K562 (cell line): ENCODE measurements around the gene CHCHD6. TPM values are rescaled to one million over a fixed set of nuclear protein-coding genes. Genes with fewer than 3 reads are reported as not detected.

Source experiments
- ATAC-seq: fragments of 200-7000 bp; cut with Tn5 transposase; 3 replicates; pipeline ENCODE4 v1.9.1; 2020; ENCODE audit warnings: moderate library complexity
- BruUV-seq: library from RNA; stranded (reverse); fragments of 400-500 nt; replicated peaks from 2 replicates; lab custom pipeline; 2021; lab: Mats Ljungman, UMichigan
- CTCF ChIA-PET: fragments of 300-600 bp; formaldehyde crosslinking; extraction: SDS; loops from one replicate; lab custom pipeline; 2021; ENCODE audit warnings: low intra/inter-chr PET ratio; lab: Yijun Ruan, JAX
- POLR2A ChIA-PET: fragments of 300-600, 350-650 bp; sonication (Branson Sonifier 250); formaldehyde crosslinking; extraction: SDS; loops from one replicate; lab custom pipeline; 2021; ENCODE audit warnings: antibody characterized with exemption, inconsistent platforms; lab: Yijun Ruan, JAX
- DNase-seq, 4 experiments: peaks; one replicate each; pipeline versions ENCODE4 v3.0.0 to v3.0.0-alpha.2; 2011 to 2018; ENCODE audit warnings: low spot score in 3 of 4, mixed read lengths in 3 of 4; ENCODE audit errors: extremely low read depth in 1 of 4
- FAIRE-seq: peaks from 2 replicates; lab custom pipeline; 2011; peaks lifted over from hg19 to GRCh38; lab: Jason Lieb, UNC
- H2AFZ ChIP-seq: 2 replicates; pipeline ENCODE4 v1.6.0; 2011; ENCODE audit warnings: low read depth, low read length, control low read depth, inconsistent platforms
- H3K27ac ChIP-seq: fragments of 200-600 bp; 3 replicates; pipeline ENCODE4 v1.8.0; 2011; ENCODE audit warnings: low read depth, mild to moderate bottlenecking, control low read depth, inconsistent platforms, low read length, moderate library complexity, mixed read lengths; ENCODE audit errors: extremely low read depth
- H3K27me3 ChIP-seq, 2 experiments: fragments of 300-600 bp in 1 of 2; 2 replicates in 1 of 2; 3 replicates in 1 of 2; pipeline versions ENCODE4 v1.6.0 to v1.8.0; 2011; ENCODE audit warnings: inconsistent platforms in 2 of 2, low read length in 2 of 2, mild to moderate bottlenecking in 1 of 2, mixed read lengths in 1 of 2, moderate library complexity in 1 of 2; ENCODE audit not compliant: control insufficient read depth in 2 of 2, insufficient read depth in 2 of 2
- H3K36me3 ChIP-seq: fragments of 300-600 bp; 3 replicates; pipeline ENCODE4 v1.8.0; 2011; ENCODE audit warnings: mild to moderate bottlenecking, low read length, inconsistent platforms; ENCODE audit not compliant: control insufficient read depth, insufficient read depth
- H3K4me1 ChIP-seq, 2 experiments: fragments of 200-600 bp in 1 of 2; replicated peaks in 1 of 2; 2 replicates in 1 of 2; 3 replicates in 1 of 2; pipeline versions ENCODE4 v1.5.1 to v1.8.0; 2011; ENCODE audit warnings: inconsistent platforms in 2 of 2, low read length in 2 of 2, mild to moderate bottlenecking in 1 of 2, mixed read lengths in 1 of 2, moderate library complexity in 1 of 2; ENCODE audit not compliant: control insufficient read depth in 2 of 2, insufficient read depth in 2 of 2
- H3K4me2 ChIP-seq: 2 replicates; pipeline ENCODE4 v1.6.1; 2011; ENCODE audit warnings: low read length, control low read depth, inconsistent platforms, mixed read lengths; ENCODE audit not compliant: insufficient read depth
- H3K4me3 ChIP-seq: fragments of 200-600 bp; sonication (generic), shearing (Covaris generic); 2 replicates; pipeline ENCODE4 v1.5.1; 2016; ENCODE audit warnings: control low read depth, inconsistent platforms
- H3K79me2 ChIP-seq: fragments of 200-600 bp; 3 replicates; pipeline ENCODE4 v1.8.0; 2011; ENCODE audit warnings: low read length, inconsistent platforms; ENCODE audit not compliant: control insufficient read depth, insufficient read depth
- H3K9ac ChIP-seq, 2 experiments: 2 replicates each; pipeline versions ENCODE4 v1.6.0 to v1.6.1; 2011; ENCODE audit warnings: low read depth in 2 of 2, low read length in 2 of 2, control low read depth in 1 of 2, inconsistent platforms in 1 of 2, mild to moderate bottlenecking in 1 of 2, mixed read lengths in 1 of 2; ENCODE audit not compliant: insufficient read depth in 1 of 2
- H3K9me1 ChIP-seq: one replicate; pipeline ENCODE4 v1.6.0; 2011; ENCODE audit warnings: inconsistent platforms, mild to moderate bottlenecking, low read length, moderate library complexity; ENCODE audit not compliant: control insufficient read depth, insufficient read depth
- H3K9me3 ChIP-seq: replicated peaks from 2 replicates; pipeline ENCODE4 v1.5.1; 2011; ENCODE audit warnings: low read depth, low read length, inconsistent platforms; ENCODE audit not compliant: control insufficient read depth, insufficient read depth
- H4K20me1 ChIP-seq: replicated peaks from 2 replicates; pipeline ENCODE4 v1.6.1; 2011; ENCODE audit warnings: low read length, inconsistent platforms, mixed read lengths; ENCODE audit not compliant: control insufficient read depth, insufficient read depth
- AFF4 ChIP-seq: sonication (generic); formaldehyde crosslinking; IDR thresholded peaks from 2 replicates; pipeline ENCODE4 v1.8.0; 2023; ENCODE audit warnings: mild to moderate bottlenecking, missing genetic modification reagents
- ARID3A ChIP-seq: IDR thresholded peaks from 2 replicates; pipeline ENCODE4 v1.6.1; 2012; ENCODE audit warnings: low read depth, low read length, improper control_type of control experiment, borderline replicate concordance
- ATF3 ChIP-seq, 2 experiments: fragments of 450-650 bp in 1 of 2; sonication (generic) in 1 of 2; formaldehyde crosslinking in 1 of 2; IDR thresholded peaks in 1 of 2; conservative IDR thresholded peaks in 1 of 2; 2 replicates each; pipeline versions ENCODE4 v1.6.1 to v1.8.1; 2016 to 2023; ENCODE audit warnings: mild to moderate bottlenecking in 2 of 2, moderate library complexity in 2 of 2, inconsistent platforms in 1 of 2, missing genetic modification reagents in 1 of 2
- C11orf30 ChIP-seq: fragments of 450-650 bp; IDR thresholded peaks from 2 replicates; pipeline ENCODE4 v1.6.1; 2016; ENCODE audit warnings: low read depth, mild to moderate bottlenecking
- HMGN3 ChIP-seq: IDR thresholded peaks from 2 replicates; pipeline ENCODE4 v1.6.1; 2011; ENCODE audit warnings: borderline replicate concordance, low read depth, mild to moderate bottlenecking, mixed read lengths, low read length; ENCODE audit not compliant: insufficient read length; ENCODE audit errors: extremely low read depth
- KDM5B ChIP-seq: fragments of 200-600 bp; sonication (generic); IDR thresholded peaks from 2 replicates; pipeline ENCODE4 v1.6.1; 2012; ENCODE audit warnings: low read depth, mild to moderate bottlenecking, moderate library complexity, low read length, control low read depth, inconsistent platforms; ENCODE audit not compliant: insufficient replicate concordance
- MECOM ChIP-seq: fragments of 250-450 bp; sonication (Bioruptor Pico); IDR thresholded peaks from 2 replicates; pipeline ENCODE4 v1.8.0; 2022; ENCODE audit warnings: inconsistent platforms
- PTRF ChIP-seq: fragments of 450-650 bp; IDR thresholded peaks from 2 replicates; pipeline ENCODE4 v1.6.1; 2016; ENCODE audit warnings: mild to moderate bottlenecking, missing genetic modification characterization, missing compliant biosample characterization
- SMC3 ChIP-seq: conservative IDR thresholded peaks from 2 replicates; pipeline ENCODE4 v1.6.1; 2011; ENCODE audit warnings: low read depth, low read length, improper control_type of control experiment; ENCODE audit not compliant: insufficient read depth
- ZNF449 ChIP-seq: fragments of 250-450 bp; sonication (Bioruptor Pico); IDR thresholded peaks from 2 replicates; pipeline ENCODE4 v1.8.0; 2022; ENCODE audit warnings: moderate library complexity, mild to moderate bottlenecking, inconsistent platforms
- WGBS: fragments of 100-300 bp; shearing (Covaris generic); methylation state at CpG from one replicate; pipeline ENCODE4 v1.1.6; 2016; ENCODE audit warnings: low coverage, mixed read lengths; ENCODE audit not compliant: insufficient coverage; ENCODE audit errors: missing lambda C conversion rate; 5-methylcytosine and 5-hydroxymethylcytosine counted together
- in situ Hi-C: fragments of 300-500 bp; cut with MboI; formaldehyde crosslinking; loops from 4 replicates; pipeline ENCODE4 v1.15.0; 2018; ENCODE audit warnings: inconsistent platforms, mixed read lengths
- intact Hi-C: fragments of 100-400 bp; cut with micrococcal nuclease; formaldehyde crosslinking; loops from 2 replicates; pipeline ENCODE4 v1.14.2; 2022
- polyA plus RNA-seq, 8 experiments: library from polyadenylated mRNA; depleted of rRNA in 4 of 8; stranded (reverse) in 5 of 8; unstranded in 3 of 8; fragments of >200 nt; fragmentation: Nextera tagmentation in 2 of 8; fragmentation: Illumina TruSeq in 1 of 8; extraction: Ambion mirVana in 2 of 8; extraction: Trizol in 1 of 8; gene quantifications; 2 replicates each; pipeline versions ENCODE4 v1.2.1 to v1.2.3, GENCODE V29; 2011 to 2014; ENCODE audit warnings: inconsistent platforms in 1 of 8, missing spikeins in 1 of 8
- total RNA-seq, 7 experiments: library from RNA; depleted of rRNA in 6 of 7; stranded (reverse); fragments of >200 nt in 6 of 7; fragmentation: Illumina TruSeq in 2 of 7; extraction: Trizol in 2 of 7; gene quantifications; 2 replicates each; pipeline versions ENCODE4 v1.2.1 to v1.2.3, GENCODE V29; 2011 to 2021; ENCODE audit warnings: low replicate concordance in 1 of 7

CHCHD6 gene
- total and polyA plus RNA-seq, 9 of the 15 experiments (the other 6 are each of a cell fraction or from before 2014, with no cell fraction given), result 4.6 to 18.6 (median 10.9) TPM

- no peak for TF ChIP-seq AFF4 (CRISPR knock-in tag)
- no peak for TF ChIP-seq MECOM (CRISPR knock-in tag)
- TF ChIP-seq ATF3 (IDR thresholded peaks at IDR 0.05), result peak; percentile 88
- no peak for TF ChIP-seq ATF3 (CRISPR knock-in tag; conservative IDR thresholded peaks at IDR 0.05)
- TF ChIP-seq, all 486 proteins: peak for 17
These were observed 222.8 kb downstream of the CHCHD6 start (continued) for GRCh38 chr3:126926684-126927400.

- intact Hi-C loops (no loop called here), in situ Hi-C loops (no loop called here)
- Histone ChIP-seq H3K9me1 (no peaks in the 10 kb centered on the region), H2AFZ (no peak overlapping the region), H3K79me2 (peaks cover 3% of the 10 kb centered on the region; the same call in 1 of the 3 replicates), H3K9me3 (no peaks in the 10 kb centered on the region), H3K36me3 (no peaks in the 10 kb centered on the region), H3K4me3 (no peak overlapping the region), H3K27ac (no peak overlapping the region; the same call in 2 of the 3 replicates), H3K4me2 (no peak overlapping the region), H4K20me1 (no peaks in the 10 kb centered on the region), H3K9ac (peak overlapping the region in 1 of 2 experiments; percentile 42; a peak in 1 of 4 replicates), H3K27me3 (no peaks in the 10 kb centered on the region), H3K4me1 (peaks cover 16 to 43% of the 10 kb centered on the region in 2 experiments)
- POLR2A ChIA-PET, result interaction anchor here (0.6 to 1.7 kb wide), 6 partner anchors 9 to 358 kb away, joined by 3 to 4 read pairs (median 4); no protein-coding TSS in a partner anchor
- ATAC-seq, result no peak
- BruUV-seq, result no TSS peak
- CTCF ChIA-PET, result no interaction called here
- FAIRE-seq, result no peak
- DNase-seq, result no peak
- 63% methylated on average over 3 of the region's 4 CpGs for WGBS
- TF ChIP-seq PTRF (tag) (no peak), HMGN3 (no peak), SMC3 (no peak), C11orf30 (no peak), ZNF449 (CRISPR knock-in tag) (no peak), ARID3A (no peak), KDM5B (no peak)
These were observed 223.3 kb downstream of the CHCHD6 start for GRCh38 chr3:126927401-126927750.
